ENCODE measurements around the gene NCKAP1.
"Not testable (repeated sequence)": the region's sequence is repeated elsewhere in the genome, so short reads cannot be mapped to it uniquely, and the experiment has no call there.

Gene NCKAP1

GRCh38 chr2:183009249-183009899 is 28.9 kb downstream of the NCKAP1 start:
- DNase-seq (ENCODE audit: low read depth in 2 of 2), result no peak

GRCh38 chr2:183001948-183002347 is 36.3 kb downstream of the NCKAP1 start:
- DNase-seq (ENCODE audit: low read depth in 2 of 2), result no peak

- no peak for DNase-seq (ENCODE audit: low read depth in 2 of 2)
Observed at GRCh38 chr2:183000846-183001245, 37.4 kb downstream of the NCKAP1 start.

- DNase-seq (ENCODE audit: low read depth in 2 of 2), result no peak
Observed at GRCh38 chr2:182999348-183000028, 38.8 kb downstream of the NCKAP1 start.

GRCh38 chr2:182994228-182994912 is 43.9 kb downstream of the NCKAP1 start:
- DNase-seq (ENCODE audit: low read depth in 2 of 2), result no peak

GRCh38 chr2:182982941-182983340 is 55.3 kb downstream of the NCKAP1 start:
- no peak for DNase-seq (ENCODE audit: low read depth in 2 of 2)

- not testable (repeated sequence) for DNase-seq (ENCODE audit: low read depth in 2 of 2)
Observed at GRCh38 chr2:182981475-182981874, 56.8 kb downstream of the NCKAP1 start.

- no peak for DNase-seq (ENCODE audit: low read depth in 2 of 2)
Observed at GRCh38 chr2:182980652-182981051, 57.6 kb downstream of the NCKAP1 start.

GRCh38 chr2:182980115-182980514 is 58.1 kb downstream of the NCKAP1 start:
- no peak for DNase-seq (ENCODE audit: low read depth in 2 of 2)

GRCh38 chr2:182977463-182977862 is 60.8 kb downstream of the NCKAP1 start:
- DNase-seq (ENCODE audit: low read depth in 2 of 2), result no peak

GRCh38 chr2:182973441-182974352 is 64.6 kb downstream of the NCKAP1 start:
- no peak for DNase-seq (ENCODE audit: low read depth in 2 of 2)

- DNase-seq (ENCODE audit: low read depth in 2 of 2), result no peak
Observed at GRCh38 chr2:182972548-182972942, 65.7 kb downstream of the NCKAP1 start.

GRCh38 chr2:182971820-182972547 is 66.3 kb downstream of the NCKAP1 start:
- DNase-seq (ENCODE audit: low read depth in 2 of 2), result no peak

- DNase-seq (ENCODE audit: low read depth in 2 of 2), result no peak
Observed at GRCh38 chr2:182970486-182970885, 67.8 kb downstream of the NCKAP1 start.

GRCh38 chr2:182968493-182968892 is 69.8 kb downstream of the NCKAP1 start:
- no peak for DNase-seq (ENCODE audit: low read depth in 2 of 2)

GRCh38 chr2:182966356-182966755 is 71.9 kb downstream of the NCKAP1 start:
- DNase-seq (ENCODE audit: low read depth in 2 of 2), result not testable (repeated sequence)

GRCh38 chr2:182962641-182963040 is 75.6 kb downstream of the NCKAP1 start:
- DNase-seq (ENCODE audit: low read depth in 2 of 2), result no peak

- not testable (repeated sequence) for DNase-seq (ENCODE audit: low read depth in 2 of 2)
Observed at GRCh38 chr2:182960869-182961268, 77.4 kb downstream of the NCKAP1 start.

GRCh38 chr2:182954789-182955188 is 83.5 kb downstream of the NCKAP1 start:
- DNase-seq (ENCODE audit: low read depth in 2 of 2), result no peak

GRCh38 chr2:182952741-182953450 is 85.4 kb downstream of the NCKAP1 start:
- no peak for DNase-seq (ENCODE audit: low read depth in 2 of 2)
